GM21786 (cell line): ENCODE data around the gene CPNE9.

ENCODE experiments used
- ATAC-seq: cut with Tn5 transposase; IDR thresholded peaks from one replicate; pipeline ENCODE4 v1.9.1; 2021; ENCODE audit not compliant: unreplicated experiment

Gene CPNE9

DNA sequence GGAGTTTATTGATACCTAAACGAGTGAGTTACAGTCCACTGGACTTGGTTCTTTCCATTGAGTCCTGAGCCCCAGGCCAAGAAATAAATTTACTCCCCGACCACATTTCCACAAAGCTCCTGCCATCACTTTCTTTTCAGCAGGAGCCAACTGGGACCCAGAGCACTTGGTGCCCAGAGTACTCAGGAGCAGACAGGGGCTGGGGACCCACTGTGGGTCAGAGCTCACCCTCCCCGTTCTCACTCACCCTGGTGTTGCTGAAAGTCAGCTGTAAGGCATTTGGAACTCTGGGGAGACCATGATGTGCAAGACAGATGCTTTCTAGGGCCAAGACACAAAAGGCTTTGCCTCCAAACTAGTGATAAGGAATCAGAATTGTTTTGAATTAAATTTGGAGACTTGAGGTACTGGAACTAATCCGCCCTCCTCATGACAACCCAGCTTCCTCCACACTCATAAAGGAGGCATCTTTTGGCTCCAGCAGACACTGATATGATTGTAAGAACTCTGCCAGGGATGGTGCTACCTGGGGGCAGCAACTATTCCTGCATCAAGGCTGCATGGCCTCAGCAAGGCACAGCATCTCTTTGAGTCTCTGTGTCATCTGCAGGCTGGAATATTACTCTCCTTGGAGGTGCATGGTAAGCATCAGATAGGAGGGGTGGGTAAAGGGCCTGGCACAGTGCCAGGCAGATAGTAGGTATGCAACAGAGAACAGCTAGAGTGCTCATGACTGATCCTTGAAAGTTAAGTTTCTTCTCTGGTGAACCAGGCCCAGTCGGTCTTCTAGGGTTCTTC lies 73.5 kb downstream of the CPNE9 start:
- ATAC-seq: no peak

GRCh38 chr3:9777694-9778021 lies 74.0 kb downstream of the CPNE9 start:
- ATAC-seq: no peak

DNA sequence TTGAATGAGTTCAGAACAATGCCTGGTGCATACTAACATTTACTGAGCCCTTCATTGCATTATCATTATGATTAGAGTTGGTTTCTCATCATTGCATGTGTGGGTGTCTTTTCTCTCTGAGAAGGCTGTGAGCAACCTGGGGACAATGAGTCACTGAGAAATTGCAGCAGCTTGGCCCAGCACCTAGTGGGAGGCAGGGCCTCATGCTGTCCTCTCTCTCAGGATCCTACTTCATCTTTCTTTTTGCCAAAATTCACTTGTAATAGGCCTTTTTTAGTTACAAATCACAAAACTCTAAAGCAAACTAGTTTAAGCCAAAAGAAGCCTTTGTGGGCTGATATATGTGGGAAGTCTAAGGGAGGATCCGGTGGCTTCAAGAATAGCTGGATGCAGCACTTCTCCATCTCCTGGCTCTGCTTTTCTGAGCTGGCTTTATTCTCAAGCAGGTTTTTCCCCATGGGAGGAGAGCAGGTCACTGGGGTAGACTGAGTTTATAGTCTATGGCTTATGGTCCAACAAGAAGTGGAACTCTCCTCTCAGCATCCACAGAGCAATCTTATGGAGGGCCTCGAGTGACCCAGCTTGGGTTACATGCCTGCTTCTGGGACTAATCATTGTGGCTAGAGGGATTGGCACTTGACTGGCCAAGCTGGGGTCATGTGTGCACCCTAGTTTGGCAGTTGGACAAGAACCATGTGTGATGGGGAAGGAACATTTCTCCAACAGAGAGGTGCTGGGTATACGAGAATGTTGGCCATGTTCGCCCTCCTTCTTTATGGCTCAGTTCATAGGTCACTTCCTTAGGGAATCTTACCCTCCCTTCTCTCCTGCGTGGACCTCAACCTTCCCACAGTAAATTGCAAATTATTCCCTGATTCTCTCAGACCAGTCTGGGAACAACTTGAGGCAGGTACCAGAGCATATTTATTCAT lies 74.8 kb downstream of the CPNE9 start:
- ATAC-seq: no peak

GRCh38 chr3:9779075-9779593 lies 75.5 kb downstream of the CPNE9 start:
- no peak for ATAC-seq
